OCI-LY3 (cell line): Measurements from ENCODE around the gene CHN2.

Source experiments
- H2AFZ ChIP-seq: fragments of 200-600, 300-600 bp; shearing (Covaris generic); 2 replicates; pipeline ENCODE4 v1.6.0; 2014; ENCODE audit warnings: antibody characterized with exemption, low read depth, low read length
- H3K27ac ChIP-seq: fragments of 200-600, 300-600 bp; sonication (generic); 2 replicates; pipeline ENCODE4 v1.5.1; 2014; ENCODE audit warnings: mild to moderate bottlenecking, low read length, moderate library complexity, mixed read lengths
- H3K27me3 ChIP-seq: fragments of 200-600, 300-600 bp; sonication (generic); 2 replicates; pipeline ENCODE4 v1.6.1; 2014; ENCODE audit warnings: low read depth, low read length, mixed read lengths
- H3K36me3 ChIP-seq: fragments of 200-600, 300-600 bp; sonication (generic); replicated peaks from 2 replicates; pipeline ENCODE3; 2014; ENCODE audit warnings: low read depth, low read length, mixed read lengths
- H3K4me1 ChIP-seq: fragments of 300-600, 200-600 bp; sonication (generic); 2 replicates; pipeline ENCODE4 v1.6.1; 2014; ENCODE audit warnings: low read length, mixed read lengths
- H3K4me2 ChIP-seq: fragments of 200-600, 300-600 bp; sonication (generic); 2 replicates; pipeline ENCODE4 v1.6.1; 2014; ENCODE audit warnings: low read length, mixed read lengths
- H3K4me3 ChIP-seq: fragments of 300-600, 200-600 bp; sonication (generic); 2 replicates; pipeline ENCODE4 v1.5.1; 2014; ENCODE audit warnings: antibody characterized with exemption, mild to moderate bottlenecking, low read length, moderate library complexity
- H3K79me2 ChIP-seq: fragments of 300-600, 200-600 bp; shearing (Covaris generic); 2 replicates; pipeline ENCODE4 v1.6.1; 2014; ENCODE audit warnings: mild to moderate bottlenecking, low read length, mixed read lengths
- H3K9ac ChIP-seq: fragments of 300-600, 200-600 bp; shearing (Covaris generic); 2 replicates; pipeline ENCODE4 v1.6.0; 2014; ENCODE audit warnings: mild to moderate bottlenecking, low read length, moderate library complexity
- H3K9me3 ChIP-seq: fragments of 200-600, 300-600 bp; shearing (Covaris generic); 2 replicates; pipeline ENCODE4 v1.6.1; 2014; ENCODE audit warnings: low read length, mixed read lengths; ENCODE audit not compliant: insufficient read depth
- H4K20me1 ChIP-seq: fragments of 200-600, 300-600 bp; sonication (generic); 2 replicates; pipeline ENCODE4 v1.6.1; 2016; ENCODE audit warnings: low read length, mixed read lengths; ENCODE audit not compliant: insufficient read depth
- CTCF ChIP-seq: fragments of 200-600, 300-600 bp; sonication (generic); IDR thresholded peaks from 2 replicates; pipeline ENCODE4 v1.5.1; 2014; ENCODE audit warnings: antibody characterized with exemption, low read length, low read depth
- EZH2phosphoT487 ChIP-seq: fragments of 200-600 bp; shearing (Covaris generic); IDR thresholded peaks from 2 replicates; pipeline ENCODE4 v1.6.1; 2018; ENCODE audit warnings: antibody characterized with exemption, mixed run types, low read depth

CHN2 gene

GRCh38 chr7:29359482-29360093, 165.0 kb downstream of the CHN2 start:
- no peak for TF ChIP-seq EZH2phosphoT487
- no peak for TF ChIP-seq CTCF
- no peaks in the 10 kb centered on the region for H3K9me3 ChIP-seq
- H3K36me3 ChIP-seq, result no peaks in the 10 kb centered on the region
- H3K4me2 ChIP-seq, result no peak overlapping the region
- 0 out of 2 replicates have a peak, but pooled peaks cover 5% of the 10 kb centered on the region for H3K27me3 ChIP-seq
- no peak overlapping the region for H3K27ac ChIP-seq
- H3K9ac ChIP-seq, result no peak overlapping the region
- no peaks in the 10 kb centered on the region for H4K20me1 ChIP-seq
- no peak overlapping the region for H3K4me3 ChIP-seq
- H3K79me2 ChIP-seq, result no peaks in the 10 kb centered on the region
- H3K4me1 ChIP-seq, result no peaks in the 10 kb centered on the region
- H2AFZ ChIP-seq, result no peak overlapping the region

- H3K27ac ChIP-seq, result no peak overlapping the region
- TF ChIP-seq CTCF, result no peak
- no peak for TF ChIP-seq EZH2phosphoT487
Measured at GRCh38 chr7:29360633-29361625, 166.4 kb downstream of the CHN2 start.

GRCh38 chr7:29362380-29362779, 167.8 kb downstream of the CHN2 start:
- Histone ChIP-seq H4K20me1 (no peaks in the 10 kb centered on the region), H3K79me2 (no peaks in the 10 kb centered on the region), H2AFZ (no peak overlapping the region), H3K9me3 (no peaks in the 10 kb centered on the region), H3K27me3 (0 out of 2 replicates have a peak, but pooled peaks cover 5% of the 10 kb centered on the region), H3K4me1 (no peaks in the 10 kb centered on the region), H3K36me3 (no peaks in the 10 kb centered on the region), H3K4me3 (no peak overlapping the region), H3K4me2 (no peak overlapping the region), H3K9ac (no peak overlapping the region), H3K27ac (no peak overlapping the region)
- no peak for TF ChIP-seq CTCF
- TF ChIP-seq EZH2phosphoT487, result no peak

More at GRCh38 chr7:29360633-29361625, 166.4 kb downstream of the CHN2 start:
- Histone ChIP-seq H3K4me2 (no peak overlapping the region), H3K36me3 (no peaks in the 10 kb centered on the region), H3K27me3 (0 out of 2 replicates have a peak, but pooled peaks cover 5% of the 10 kb centered on the region), H3K4me3 (no peak overlapping the region), H2AFZ (no peak overlapping the region), H3K79me2 (no peaks in the 10 kb centered on the region), H3K4me1 (no peaks in the 10 kb centered on the region), H3K9ac (no peak overlapping the region), H3K9me3 (no peaks in the 10 kb centered on the region), H4K20me1 (no peaks in the 10 kb centered on the region)
